Measurements from ENCODE around the gene ADAMTS9.

ADAMTS9 gene

GRCh38 chr3:64686446-64686908 is 1.3 kb downstream of the ADAMTS9 start:
- DNase-seq (ENCODE audit: low read depth), result no peak

- DNase-seq (ENCODE audit: low read depth), result peak; percentile 81
Measured at GRCh38 chr3:64685800-64686445, 1.9 kb downstream of the ADAMTS9 start.

- DNase-seq (ENCODE audit: low read depth), result no peak
Measured at GRCh38 chr3:64685331-64685799, 2.4 kb downstream of the ADAMTS9 start.

GRCh38 chr3:64684715-64685261 is 3.0 kb downstream of the ADAMTS9 start:
- DNase-seq (ENCODE audit: low read depth), result no peak

- no peak for DNase-seq (ENCODE audit: low read depth)
Measured at GRCh38 chr3:64681827-64682226, 6.0 kb downstream of the ADAMTS9 start.

GRCh38 chr3:64681015-64681414 is 6.8 kb downstream of the ADAMTS9 start:
- no peak for DNase-seq (ENCODE audit: low read depth)

GRCh38 chr3:64680334-64680733 is 7.5 kb downstream of the ADAMTS9 start:
- no peak for DNase-seq (ENCODE audit: low read depth)

- DNase-seq (ENCODE audit: low read depth), result no peak
Measured at GRCh38 chr3:64677961-64678716, 9.7 kb downstream of the ADAMTS9 start.

GRCh38 chr3:64676831-64677230 is 11.0 kb downstream of the ADAMTS9 start:
- DNase-seq (ENCODE audit: low read depth), result no peak

GRCh38 chr3:64675687-64676247 is 12.0 kb downstream of the ADAMTS9 start:
- no peak for DNase-seq (ENCODE audit: low read depth)

- no peak for DNase-seq (ENCODE audit: low read depth)
Measured at GRCh38 chr3:64674591-64675076, 13.2 kb downstream of the ADAMTS9 start.

- no peak for DNase-seq (ENCODE audit: low read depth)
Measured at GRCh38 chr3:64673159-64673715, 14.6 kb downstream of the ADAMTS9 start.

- DNase-seq (ENCODE audit: low read depth), result no peak
Measured at GRCh38 chr3:64668582-64669510, 19.0 kb downstream of the ADAMTS9 start.

- DNase-seq (ENCODE audit: low read depth), result no peak
Measured at GRCh38 chr3:64667887-64668581, 19.8 kb downstream of the ADAMTS9 start.

- DNase-seq (ENCODE audit: low read depth), result no peak
Measured at GRCh38 chr3:64667138-64667537, 20.7 kb downstream of the ADAMTS9 start.

- DNase-seq (ENCODE audit: low read depth), result peak; percentile 45
Measured at GRCh38 chr3:64666171-64666588, 21.6 kb downstream of the ADAMTS9 start.

GRCh38 chr3:64664397-64664796 is 23.4 kb downstream of the ADAMTS9 start:
- no peak for DNase-seq (ENCODE audit: low read depth)

- DNase-seq (ENCODE audit: low read depth), result no peak
Measured at GRCh38 chr3:64659617-64659978, 28.2 kb downstream of the ADAMTS9 start.

GRCh38 chr3:64658001-64658400 is 29.8 kb downstream of the ADAMTS9 start:
- DNase-seq (ENCODE audit: low read depth), result no peak

GRCh38 chr3:64656544-64656943 is 31.3 kb downstream of the ADAMTS9 start:
- DNase-seq (ENCODE audit: low read depth), result no peak

GRCh38 chr3:64655160-64655559 is 32.6 kb downstream of the ADAMTS9 start:
- no peak for DNase-seq (ENCODE audit: low read depth)

Measured in HS-5 (cell line).